HG02852 (cell line): ENCODE measurements around the gene HSFX1.
"Not testable (repeated sequence)": the region's sequence is repeated elsewhere in the genome, so short reads cannot be mapped to it uniquely, and the experiment has no call there.

Experiments
- ATAC-seq: cut with Tn5 transposase; IDR thresholded peaks from one replicate; pipeline ENCODE4 v1.9.1; 2021; ENCODE audit warnings: mild to moderate bottlenecking, moderate library complexity; ENCODE audit not compliant: unreplicated experiment

Gene HSFX1, protein sequence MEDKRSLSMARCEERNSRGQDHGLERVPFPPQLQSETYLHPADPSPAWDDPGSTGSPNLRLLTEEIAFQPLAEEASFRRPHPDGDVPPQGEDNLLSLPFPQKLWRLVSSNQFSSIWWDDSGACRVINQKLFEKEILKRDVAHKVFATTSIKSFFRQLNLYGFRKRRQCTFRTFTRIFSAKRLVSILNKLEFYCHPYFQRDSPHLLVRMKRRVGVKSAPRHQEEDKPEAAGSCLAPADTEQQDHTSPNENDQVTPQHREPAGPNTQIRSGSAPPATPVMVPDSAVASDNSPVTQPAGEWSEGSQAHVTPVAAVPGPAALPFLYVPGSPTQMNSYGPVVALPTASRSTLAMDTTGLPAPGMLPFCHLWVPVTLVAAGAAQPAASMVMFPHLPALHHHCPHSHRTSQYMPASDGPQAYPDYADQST

DNA sequence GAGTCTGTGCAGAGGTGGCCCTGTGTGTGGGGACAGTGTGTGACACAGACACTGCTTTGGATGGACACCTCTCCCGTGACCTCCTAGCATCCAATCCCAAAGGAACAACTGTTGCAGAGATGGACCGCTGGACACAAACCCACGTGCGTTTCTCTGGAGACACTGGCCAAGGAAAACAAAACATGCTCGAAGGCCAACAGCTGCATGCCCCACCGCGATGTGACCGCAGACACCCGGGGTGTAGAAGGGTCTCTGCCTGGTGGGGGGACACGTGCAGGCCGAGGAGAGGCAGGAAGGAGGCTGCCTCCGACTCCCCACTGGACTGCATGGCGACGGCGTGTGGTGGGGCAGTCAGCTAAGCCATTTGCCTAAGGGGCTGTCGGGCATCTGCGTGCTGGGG, at the start of gene HSFX1:
TSS of gene HSFX1 (plus strand) at position 301 of the 400 bp plus-strand sequence. CDS start 614 bp downstream, outside the sequence.
- not testable (repeated sequence) for ATAC-seq

DNA sequence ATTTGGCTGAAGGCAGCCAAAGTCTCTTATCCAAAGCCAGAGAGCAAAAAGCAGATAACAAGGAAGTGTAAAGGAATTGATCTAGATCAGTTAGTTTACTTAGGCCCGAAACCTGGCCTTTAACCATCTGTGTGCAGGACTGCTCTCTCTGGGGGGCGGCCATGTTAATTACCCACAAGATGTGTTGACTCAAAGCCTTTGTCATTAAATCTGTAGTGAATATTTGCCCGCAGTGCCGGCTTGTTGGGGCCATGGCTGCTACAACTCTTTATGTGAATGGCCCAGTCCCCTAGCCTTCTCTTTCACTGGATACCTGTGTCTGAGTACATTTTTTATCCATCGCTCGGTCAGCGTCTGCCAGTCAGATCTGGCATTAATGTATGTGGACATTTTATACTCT, 46.6 kb upstream of the HSFX1 start:
- ATAC-seq: not testable (repeated sequence)

DNA sequence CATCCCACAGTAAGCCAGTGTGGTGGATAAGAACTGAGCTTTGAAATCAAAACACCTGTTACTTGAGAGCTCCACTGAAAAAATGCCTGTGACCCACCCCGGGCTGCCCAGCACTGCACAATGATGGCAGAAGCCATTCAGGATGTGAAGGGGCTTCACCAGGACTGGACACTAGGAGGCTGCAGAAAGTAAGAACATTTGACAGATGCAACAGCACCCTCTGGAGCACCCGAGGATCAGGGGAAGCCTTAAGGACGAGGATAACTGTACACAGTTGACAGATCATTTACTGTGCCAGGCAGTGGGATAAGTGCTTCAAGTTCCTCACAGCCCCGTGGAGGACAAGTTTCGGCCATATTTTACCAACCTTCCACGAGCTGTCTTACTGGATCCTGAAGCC, 31.6 kb upstream of the HSFX1 start:
- ATAC-seq: not testable (repeated sequence)

GRCh38 chrX:149746390-149747007, 27.4 kb upstream of the HSFX1 start:
- not testable (repeated sequence) for ATAC-seq

DNA sequence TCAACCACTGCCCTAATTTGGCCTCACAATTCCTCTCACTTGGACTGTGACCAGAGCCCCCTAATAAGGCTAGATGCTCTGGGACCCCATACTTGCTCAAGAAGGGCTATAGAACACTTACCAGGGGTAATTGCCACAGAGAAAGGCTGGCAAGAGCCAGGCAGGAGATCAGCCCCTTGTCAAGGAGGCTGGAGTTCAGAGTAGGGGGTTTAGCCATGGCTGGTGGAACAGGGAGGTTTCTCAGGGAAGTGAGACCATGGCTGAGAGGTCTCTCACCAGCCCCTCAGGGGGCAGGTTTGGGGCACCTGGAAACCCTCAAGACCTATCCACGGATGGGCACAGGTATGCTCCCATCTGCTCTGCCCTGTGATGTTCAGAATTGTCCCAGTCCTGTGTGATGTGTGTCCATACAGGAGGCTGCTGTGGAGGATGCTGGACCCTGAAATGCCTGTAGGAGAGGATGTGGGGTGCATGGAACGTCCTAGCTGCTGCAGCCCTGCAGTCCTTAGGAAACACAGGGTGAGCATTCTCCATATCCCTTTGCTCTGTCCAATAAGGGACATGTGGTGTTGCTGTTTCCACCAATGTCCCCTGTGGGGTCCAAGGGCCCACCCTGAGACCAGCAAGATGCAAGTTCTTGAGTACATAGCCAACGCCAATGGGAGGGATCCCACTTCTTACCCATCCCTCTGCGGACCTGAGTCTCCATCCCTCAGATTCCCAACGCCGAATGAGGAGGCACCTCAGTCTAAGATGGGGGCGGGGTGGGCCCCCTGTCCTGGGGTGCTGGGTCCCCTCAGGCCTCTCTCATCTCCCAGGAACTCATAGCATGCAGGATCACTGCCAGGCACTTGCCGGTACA, 16.4 kb upstream of the HSFX1 start:
- no peak for ATAC-seq

GRCh38 chrX:149758068-149758714, 15.7 kb upstream of the HSFX1 start:
- no peak for ATAC-seq

GRCh38 chrX:149758715-149759078, 15.2 kb upstream of the HSFX1 start:
- not testable (repeated sequence) for ATAC-seq

- ATAC-seq: no peak
These were observed 14.0 kb upstream of the HSFX1 start for GRCh38 chrX:149759824-149760223.

GRCh38 chrX:149760965-149761364, 12.9 kb upstream of the HSFX1 start:
- ATAC-seq: no peak

DNA sequence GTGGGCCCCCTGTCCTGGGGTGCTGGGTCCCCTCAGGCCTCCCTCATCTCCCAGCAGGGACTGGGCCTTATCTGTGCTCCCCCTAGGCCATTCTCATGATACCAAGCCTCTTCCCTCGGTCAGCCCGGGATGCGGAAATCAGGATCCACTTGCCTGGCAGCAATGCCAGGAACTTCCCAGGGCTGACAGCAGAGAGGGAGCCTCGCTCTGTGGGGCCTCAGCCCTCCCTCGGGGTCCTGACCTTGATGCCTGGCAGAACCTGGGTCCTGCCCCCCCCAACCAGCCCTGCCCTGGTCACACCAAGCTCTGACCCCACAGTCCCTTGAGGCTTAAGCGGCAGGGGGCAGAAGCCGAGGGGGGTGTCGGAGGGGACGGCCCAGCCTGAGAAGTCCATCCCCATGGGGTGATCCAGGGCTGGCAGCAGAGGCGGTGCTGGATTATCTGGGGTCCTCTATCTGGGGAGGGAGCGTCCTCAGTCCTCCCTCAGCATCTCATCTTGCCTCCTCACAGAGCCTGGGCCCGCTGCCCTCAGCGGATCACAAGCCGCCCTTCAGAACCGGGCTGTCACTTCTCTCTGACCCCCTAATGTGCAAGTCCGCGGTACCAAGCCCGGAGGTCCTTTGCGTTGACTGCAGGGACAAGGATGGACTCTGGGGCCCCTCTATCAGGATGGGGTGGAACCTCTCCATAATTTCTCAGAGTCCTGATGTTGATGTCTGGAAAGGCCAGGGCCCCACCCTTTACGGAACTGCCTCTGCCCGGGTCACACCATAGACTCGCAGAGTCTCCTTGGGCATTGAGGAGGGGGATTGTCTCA, 11.8 kb upstream of the HSFX1 start:
- ATAC-seq: not testable (repeated sequence)

- no peak for ATAC-seq
These were observed 10.9 kb upstream of the HSFX1 start for GRCh38 chrX:149762696-149763614.

DNA sequence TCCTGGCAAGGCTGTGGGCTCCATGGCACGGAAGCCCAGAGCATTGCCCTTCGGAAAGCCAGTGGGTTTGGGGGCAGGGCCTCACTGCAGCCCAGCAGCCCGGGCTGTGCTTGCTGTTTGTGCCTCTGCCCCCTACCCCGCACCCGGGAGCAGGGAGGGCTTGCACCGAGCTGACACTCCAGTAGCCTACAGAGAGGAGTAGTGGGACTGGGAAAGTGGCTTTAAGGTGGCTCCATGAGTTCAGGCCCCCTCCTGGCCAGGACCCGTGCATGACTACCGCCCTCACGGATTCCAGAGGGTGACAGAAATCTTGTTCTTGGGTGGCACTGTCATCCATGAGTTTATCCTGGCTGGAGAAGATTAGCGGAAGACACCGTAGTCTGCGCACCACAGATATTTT, 3.5 kb upstream of the HSFX1 start:
- not testable (repeated sequence) for ATAC-seq

DNA sequence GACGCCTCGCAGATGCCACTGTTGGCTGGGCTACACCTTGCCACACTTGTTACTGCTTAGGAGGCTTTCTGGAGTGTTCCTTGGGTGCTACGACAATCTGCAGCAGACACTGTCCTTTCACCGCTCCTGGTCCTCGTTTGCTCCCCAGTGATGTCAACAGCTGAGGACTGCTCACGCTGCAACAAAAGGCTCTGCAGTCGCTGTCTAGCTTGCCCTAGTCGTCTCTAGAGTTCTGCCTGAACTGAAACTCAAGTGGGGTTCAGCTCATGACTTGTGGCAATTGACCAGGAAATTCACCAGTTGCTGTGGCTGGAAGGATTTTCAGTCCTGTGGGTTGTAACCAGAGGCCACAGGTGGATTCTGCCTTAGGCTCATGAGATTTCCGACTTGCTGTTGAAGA, 842 bp upstream of the HSFX1 start:
- not testable (repeated sequence) for ATAC-seq

GRCh38 chrX:149777999-149778398, 4.1 kb downstream of the HSFX1 start:
- ATAC-seq: not testable (repeated sequence)

- not testable (repeated sequence) for ATAC-seq
These were observed 7.9 kb downstream of the HSFX1 start, which contains the start of gene MAGEA9 for GRCh38 chrX:149781727-149782126. MAGEA9 (plus strand) TSS chrX:149781930; CDS start chrX:149786211, 4,281 bp downstream.

- peak; percentile 98 for ATAC-seq
These were observed 21.7 kb downstream of the HSFX1 start for GRCh38 chrX:149795531-149795930.

DNA sequence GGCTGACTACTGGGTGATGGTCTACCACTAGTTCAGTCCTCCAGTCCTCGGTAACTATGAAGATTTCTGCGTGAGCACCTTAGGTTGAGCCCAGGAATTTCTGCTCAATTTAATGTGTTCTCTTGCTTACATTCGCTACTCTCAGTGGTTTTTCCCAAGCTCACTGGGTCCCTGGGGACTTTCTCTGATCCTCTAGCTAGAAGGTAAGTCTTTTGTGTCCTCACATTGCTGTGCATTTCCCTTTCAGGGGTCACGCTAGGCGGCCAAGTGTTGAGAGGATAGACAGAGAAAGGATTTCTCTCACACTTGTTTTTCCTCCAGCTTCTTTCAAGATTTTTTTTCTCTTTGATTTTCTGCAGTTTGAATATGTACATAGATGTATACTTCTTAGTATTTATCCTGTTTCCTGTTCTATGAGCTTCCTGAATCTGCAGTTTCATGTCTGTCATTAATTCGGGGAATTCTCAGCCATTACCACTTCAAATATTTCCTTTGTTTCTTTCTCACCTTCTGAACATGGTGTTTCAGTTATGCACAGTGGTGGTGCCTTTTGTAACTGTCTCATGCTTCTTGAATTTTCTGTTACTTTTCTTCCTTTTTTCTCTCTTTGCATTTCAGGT, 25.3 kb downstream of the HSFX1 start:
- no peak for ATAC-seq

DNA sequence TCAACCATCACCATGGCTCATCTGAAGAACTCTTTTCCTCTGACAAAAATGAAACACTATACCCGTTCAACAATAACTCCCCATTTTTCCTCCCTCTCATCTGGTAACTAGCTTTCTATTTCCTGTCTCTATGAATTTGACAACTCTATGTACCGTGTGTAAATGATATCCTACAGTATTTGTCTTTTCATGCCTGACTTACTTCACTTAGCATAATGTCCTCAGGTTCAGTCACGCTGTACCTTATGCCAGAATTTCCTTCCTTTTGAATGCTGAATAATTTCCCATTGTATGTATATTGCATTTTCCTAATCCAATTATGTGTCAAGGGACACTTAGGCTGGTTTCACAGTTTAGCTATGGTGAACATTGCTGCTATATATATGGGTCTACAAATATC, 26.1 kb downstream of the HSFX1 start:
- no peak for ATAC-seq
